GM23338 (cell line): Measurements from ENCODE around the gene TRAF4. TPM values are rescaled to one million over a fixed set of nuclear protein-coding genes. Genes with fewer than 3 reads are reported as not detected.

Experiments
- ATAC-seq: fragments of 200-7000 bp; cut with Tn5 transposase; 3 replicates; pipeline ENCODE4 v1.9.1; 2020
- DNase-seq: peaks from one replicate; pipeline ENCODE4 v3.0.0-alpha.2; 2015; ENCODE audit warnings: low spot score
- H2AFZ ChIP-seq: fragments of 200-600 bp; sonication (generic); 2 replicates; pipeline ENCODE4 v1.8.0; 2016; ENCODE audit warnings: antibody characterized with exemption, mild to moderate bottlenecking, moderate library complexity
- H3F3A ChIP-seq: fragments of 200-600 bp; sonication (generic); replicated peaks from 2 replicates; pipeline ENCODE4 v1.8.0; 2017; ENCODE audit warnings: antibody characterized with exemption, mixed run types, low read depth
- H3K27ac ChIP-seq: fragments of 200-600 bp; sonication (generic); 2 replicates; pipeline ENCODE4 v1.6.1; 2016; ENCODE audit warnings: low read depth
- H3K27me3 ChIP-seq: fragments of 200-600 bp; sonication (generic); 2 replicates; pipeline ENCODE4 v1.8.0; 2016; ENCODE audit warnings: mild to moderate bottlenecking, mixed run types, moderate library complexity; ENCODE audit not compliant: insufficient read depth
- H3K36me3 ChIP-seq: fragments of 200-600 bp; sonication (generic); 2 replicates; pipeline ENCODE4 v1.8.0; 2016; ENCODE audit warnings: mild to moderate bottlenecking; ENCODE audit not compliant: insufficient read depth
- H3K4me1 ChIP-seq: fragments of 200-600 bp; sonication (generic); 2 replicates; pipeline ENCODE4 v1.8.0; 2016; ENCODE audit warnings: mild to moderate bottlenecking, moderate library complexity; ENCODE audit not compliant: insufficient read depth
- H3K4me2 ChIP-seq: fragments of 200-600 bp; sonication (generic); 2 replicates; pipeline ENCODE4 v1.7.1; 2017; ENCODE audit warnings: mixed run types
- H3K4me3 ChIP-seq: fragments of 200-600 bp; sonication (generic); 2 replicates; pipeline ENCODE4 v1.6.1; 2016; ENCODE audit warnings: mixed run types
- H3K79me2 ChIP-seq: fragments of 200-600 bp; sonication (generic); replicated peaks from 2 replicates; pipeline ENCODE4 v1.8.0; 2017; ENCODE audit warnings: mild to moderate bottlenecking; ENCODE audit not compliant: insufficient read depth
- H3K9me2 ChIP-seq: fragments of 200-600 bp; sonication (generic); 2 replicates; pipeline ENCODE4 v1.8.0; 2017; ENCODE audit not compliant: insufficient read depth
- H4K20me1 ChIP-seq: fragments of 200-600 bp; sonication (generic); replicated peaks from 2 replicates; pipeline ENCODE4 v1.8.0; 2017; ENCODE audit warnings: mild to moderate bottlenecking; ENCODE audit not compliant: insufficient read depth
- H3K27ac Mint-ChIP-seq: 2 replicates; pipeline ENCODE4 v1.8.0; 2020; ENCODE audit warnings: inconsistent platforms, mild to moderate bottlenecking, moderate library complexity, mixed read lengths
- H3K27me3 Mint-ChIP-seq: 3 replicates; pipeline ENCODE4 v1.8.0; 2022; ENCODE audit warnings: low read depth, mild to moderate bottlenecking, moderate library complexity, mixed read lengths, inconsistent platforms; ENCODE audit not compliant: insufficient read depth, poor library complexity
- H3K36me3 Mint-ChIP-seq: 3 replicates; pipeline ENCODE4 v1.8.0; 2021; ENCODE audit warnings: low read depth, mild to moderate bottlenecking, inconsistent platforms, moderate library complexity, mixed read lengths
- H3K4me1 Mint-ChIP-seq: 3 replicates; pipeline ENCODE4 v1.8.0; 2020; ENCODE audit warnings: mild to moderate bottlenecking, inconsistent platforms, mixed read lengths
- H3K4me3 Mint-ChIP-seq: 3 replicates; pipeline ENCODE4 v1.8.0; 2021; ENCODE audit warnings: moderate library complexity, mild to moderate bottlenecking, inconsistent platforms, mixed read lengths
- H3K9me3 Mint-ChIP-seq: 3 replicates; pipeline ENCODE4 v1.8.0; 2020; ENCODE audit warnings: moderate library complexity, mild to moderate bottlenecking, inconsistent platforms, mixed read lengths
- CTCF ChIP-seq, 2 experiments: fragments of 200-600 bp in 1 of 2; sonication (generic) in 1 of 2; conservative IDR thresholded peaks; 2 replicates each; pipeline versions ENCODE4 v1.5.1 to v1.6.1; 2016 to 2017; ENCODE audit warnings: antibody characterized with exemption in 2 of 2, low read depth in 2 of 2, mild to moderate bottlenecking in 2 of 2, moderate library complexity in 1 of 2
- EZH2 ChIP-seq: fragments of 200-600 bp; sonication (generic); IDR thresholded peaks from one replicate; pipeline ENCODE4 v1.8.0; 2017; ENCODE audit warnings: antibody characterized with exemption, mild to moderate bottlenecking, low read depth; ENCODE audit not compliant: unreplicated experiment
- EZH2phosphoT487 ChIP-seq: fragments of 200-600 bp; sonication (generic); IDR thresholded peaks from one replicate; pipeline ENCODE4 v1.8.1; 2018; ENCODE audit warnings: antibody characterized with exemption; ENCODE audit not compliant: unreplicated experiment
- JUNB ChIP-seq: IDR thresholded peaks from one replicate; pipeline ENCODE4 v1.6.1; 2016; ENCODE audit warnings: antibody characterized with exemption; ENCODE audit not compliant: unreplicated experiment
- NANOG ChIP-seq: IDR thresholded peaks from 2 replicates; pipeline ENCODE4 v1.6.1; 2016; ENCODE audit warnings: antibody characterized with exemption, borderline replicate concordance
- POLR2AphosphoS5 ChIP-seq: IDR thresholded peaks from 2 replicates; pipeline ENCODE4 v1.6.1; 2016; ENCODE audit warnings: antibody characterized with exemption, low read depth
- STAT1 ChIP-seq: IDR thresholded peaks from one replicate; pipeline ENCODE4 v1.6.1; 2016; ENCODE audit warnings: antibody characterized with exemption; ENCODE audit not compliant: unreplicated experiment
- ZNF114 ChIP-seq: fragments of 250-450 bp; sonication (Bioruptor Pico); IDR thresholded peaks from 2 replicates; pipeline ENCODE4 v1.5.0; 2020; ENCODE audit warnings: mild to moderate bottlenecking, moderate library complexity
- ZNF331 ChIP-seq: fragments of 250-450 bp; sonication (Bioruptor Pico); IDR thresholded peaks from 2 replicates; pipeline ENCODE4 v1.5.0; 2020; ENCODE audit warnings: low read depth, mild to moderate bottlenecking, moderate library complexity
- polyA plus RNA-seq: library from polyadenylated mRNA; unstranded; fragments of >200 nt; fragmentation: Nextera tagmentation; extraction: Ambion mirVana; gene quantifications from 2 replicates; pipeline ENCODE4 v1.2.1, GENCODE V29; 2016
- total RNA-seq: library from RNA; depleted of rRNA; stranded (reverse); fragments of >200 nt; shearing (Covaris generic); gene quantifications from 2 replicates; pipeline ENCODE4 v1.2.3, GENCODE V29; 2014
- TF ChIP-seq, protein P1 (sequence below): IDR thresholded peaks from 2 replicates; pipeline ENCODE4 v1.6.1; 2016; ENCODE audit warnings: antibody characterized with exemption
- TF ChIP-seq, protein P2 (sequence below): IDR thresholded peaks from one replicate; pipeline ENCODE4 v1.6.1; 2018; ENCODE audit warnings: antibody characterized with exemption; ENCODE audit not compliant: unreplicated experiment
- TF ChIP-seq, protein P3 (sequence below): fragments of 250-450 bp; sonication (Bioruptor Pico); IDR thresholded peaks from 2 replicates; pipeline ENCODE4 v1.5.0; 2020; ENCODE audit warnings: mild to moderate bottlenecking, moderate library complexity

TRAF4 gene
- total and polyA plus RNA-seq, 2 experiments from 2014 or later: 63.5 to 152 TPM

GRCh38 chr17:28759256-28759865 lies 15.6 kb downstream of the TRAF4 start:
- Histone ChIP-seq H3K79me2 (peaks cover 19% of the 10 kb centered on the region), H3K4me2 (peak overlapping the region; percentile 50; the same call in 1 of the 2 replicates), H3K27me3 (no peaks in the 10 kb centered on the region), H3K27ac (peak overlapping the region; percentile 98), H3K9me2 (no peaks in the 10 kb centered on the region), H3K4me3 (no peak overlapping the region), H4K20me1 (peaks cover 7% of the 10 kb centered on the region; the same call in 1 of the 2 replicates), H2AFZ (no peak overlapping the region), H3K36me3 (peaks cover 5% of the 10 kb centered on the region; the same call in 1 of the 2 replicates), H3K4me1 (peaks cover 52% of the 10 kb centered on the region), H3F3A (peaks cover 55% of the 10 kb centered on the region)
- TF ChIP-seq POLR2AphosphoS5: no peak
- no peak for TF ChIP-seq JUNB
- no peak for TF ChIP-seq NANOG
- no peak for TF ChIP-seq CTCF (conservative IDR thresholded peaks at IDR 0.05; ENCODE audit: low read depth in 2 of 2)
- no peak for TF ChIP-seq EZH2
- no peak for TF ChIP-seq ZNF114
- no peak for TF ChIP-seq ZNF331 (CRISPR knock-in tag)
- TF ChIP-seq, protein P1, sequence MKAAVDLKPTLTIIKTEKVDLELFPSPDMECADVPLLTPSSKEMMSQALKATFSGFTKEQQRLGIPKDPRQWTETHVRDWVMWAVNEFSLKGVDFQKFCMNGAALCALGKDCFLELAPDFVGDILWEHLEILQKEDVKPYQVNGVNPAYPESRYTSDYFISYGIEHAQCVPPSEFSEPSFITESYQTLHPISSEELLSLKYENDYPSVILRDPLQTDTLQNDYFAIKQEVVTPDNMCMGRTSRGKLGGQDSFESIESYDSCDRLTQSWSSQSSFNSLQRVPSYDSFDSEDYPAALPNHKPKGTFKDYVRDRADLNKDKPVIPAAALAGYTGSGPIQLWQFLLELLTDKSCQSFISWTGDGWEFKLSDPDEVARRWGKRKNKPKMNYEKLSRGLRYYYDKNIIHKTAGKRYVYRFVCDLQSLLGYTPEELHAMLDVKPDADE: no peak
- TF ChIP-seq, protein P2, sequence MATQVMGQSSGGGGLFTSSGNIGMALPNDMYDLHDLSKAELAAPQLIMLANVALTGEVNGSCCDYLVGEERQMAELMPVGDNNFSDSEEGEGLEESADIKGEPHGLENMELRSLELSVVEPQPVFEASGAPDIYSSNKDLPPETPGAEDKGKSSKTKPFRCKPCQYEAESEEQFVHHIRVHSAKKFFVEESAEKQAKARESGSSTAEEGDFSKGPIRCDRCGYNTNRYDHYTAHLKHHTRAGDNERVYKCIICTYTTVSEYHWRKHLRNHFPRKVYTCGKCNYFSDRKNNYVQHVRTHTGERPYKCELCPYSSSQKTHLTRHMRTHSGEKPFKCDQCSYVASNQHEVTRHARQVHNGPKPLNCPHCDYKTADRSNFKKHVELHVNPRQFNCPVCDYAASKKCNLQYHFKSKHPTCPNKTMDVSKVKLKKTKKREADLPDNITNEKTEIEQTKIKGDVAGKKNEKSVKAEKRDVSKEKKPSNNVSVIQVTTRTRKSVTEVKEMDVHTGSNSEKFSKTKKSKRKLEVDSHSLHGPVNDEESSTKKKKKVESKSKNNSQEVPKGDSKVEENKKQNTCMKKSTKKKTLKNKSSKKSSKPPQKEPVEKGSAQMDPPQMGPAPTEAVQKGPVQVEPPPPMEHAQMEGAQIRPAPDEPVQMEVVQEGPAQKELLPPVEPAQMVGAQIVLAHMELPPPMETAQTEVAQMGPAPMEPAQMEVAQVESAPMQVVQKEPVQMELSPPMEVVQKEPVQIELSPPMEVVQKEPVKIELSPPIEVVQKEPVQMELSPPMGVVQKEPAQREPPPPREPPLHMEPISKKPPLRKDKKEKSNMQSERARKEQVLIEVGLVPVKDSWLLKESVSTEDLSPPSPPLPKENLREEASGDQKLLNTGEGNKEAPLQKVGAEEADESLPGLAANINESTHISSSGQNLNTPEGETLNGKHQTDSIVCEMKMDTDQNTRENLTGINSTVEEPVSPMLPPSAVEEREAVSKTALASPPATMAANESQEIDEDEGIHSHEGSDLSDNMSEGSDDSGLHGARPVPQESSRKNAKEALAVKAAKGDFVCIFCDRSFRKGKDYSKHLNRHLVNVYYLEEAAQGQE: no peak
- TF ChIP-seq STAT1: no peak
- no peak for TF ChIP-seq EZH2phosphoT487
- TF ChIP-seq, protein P3, sequence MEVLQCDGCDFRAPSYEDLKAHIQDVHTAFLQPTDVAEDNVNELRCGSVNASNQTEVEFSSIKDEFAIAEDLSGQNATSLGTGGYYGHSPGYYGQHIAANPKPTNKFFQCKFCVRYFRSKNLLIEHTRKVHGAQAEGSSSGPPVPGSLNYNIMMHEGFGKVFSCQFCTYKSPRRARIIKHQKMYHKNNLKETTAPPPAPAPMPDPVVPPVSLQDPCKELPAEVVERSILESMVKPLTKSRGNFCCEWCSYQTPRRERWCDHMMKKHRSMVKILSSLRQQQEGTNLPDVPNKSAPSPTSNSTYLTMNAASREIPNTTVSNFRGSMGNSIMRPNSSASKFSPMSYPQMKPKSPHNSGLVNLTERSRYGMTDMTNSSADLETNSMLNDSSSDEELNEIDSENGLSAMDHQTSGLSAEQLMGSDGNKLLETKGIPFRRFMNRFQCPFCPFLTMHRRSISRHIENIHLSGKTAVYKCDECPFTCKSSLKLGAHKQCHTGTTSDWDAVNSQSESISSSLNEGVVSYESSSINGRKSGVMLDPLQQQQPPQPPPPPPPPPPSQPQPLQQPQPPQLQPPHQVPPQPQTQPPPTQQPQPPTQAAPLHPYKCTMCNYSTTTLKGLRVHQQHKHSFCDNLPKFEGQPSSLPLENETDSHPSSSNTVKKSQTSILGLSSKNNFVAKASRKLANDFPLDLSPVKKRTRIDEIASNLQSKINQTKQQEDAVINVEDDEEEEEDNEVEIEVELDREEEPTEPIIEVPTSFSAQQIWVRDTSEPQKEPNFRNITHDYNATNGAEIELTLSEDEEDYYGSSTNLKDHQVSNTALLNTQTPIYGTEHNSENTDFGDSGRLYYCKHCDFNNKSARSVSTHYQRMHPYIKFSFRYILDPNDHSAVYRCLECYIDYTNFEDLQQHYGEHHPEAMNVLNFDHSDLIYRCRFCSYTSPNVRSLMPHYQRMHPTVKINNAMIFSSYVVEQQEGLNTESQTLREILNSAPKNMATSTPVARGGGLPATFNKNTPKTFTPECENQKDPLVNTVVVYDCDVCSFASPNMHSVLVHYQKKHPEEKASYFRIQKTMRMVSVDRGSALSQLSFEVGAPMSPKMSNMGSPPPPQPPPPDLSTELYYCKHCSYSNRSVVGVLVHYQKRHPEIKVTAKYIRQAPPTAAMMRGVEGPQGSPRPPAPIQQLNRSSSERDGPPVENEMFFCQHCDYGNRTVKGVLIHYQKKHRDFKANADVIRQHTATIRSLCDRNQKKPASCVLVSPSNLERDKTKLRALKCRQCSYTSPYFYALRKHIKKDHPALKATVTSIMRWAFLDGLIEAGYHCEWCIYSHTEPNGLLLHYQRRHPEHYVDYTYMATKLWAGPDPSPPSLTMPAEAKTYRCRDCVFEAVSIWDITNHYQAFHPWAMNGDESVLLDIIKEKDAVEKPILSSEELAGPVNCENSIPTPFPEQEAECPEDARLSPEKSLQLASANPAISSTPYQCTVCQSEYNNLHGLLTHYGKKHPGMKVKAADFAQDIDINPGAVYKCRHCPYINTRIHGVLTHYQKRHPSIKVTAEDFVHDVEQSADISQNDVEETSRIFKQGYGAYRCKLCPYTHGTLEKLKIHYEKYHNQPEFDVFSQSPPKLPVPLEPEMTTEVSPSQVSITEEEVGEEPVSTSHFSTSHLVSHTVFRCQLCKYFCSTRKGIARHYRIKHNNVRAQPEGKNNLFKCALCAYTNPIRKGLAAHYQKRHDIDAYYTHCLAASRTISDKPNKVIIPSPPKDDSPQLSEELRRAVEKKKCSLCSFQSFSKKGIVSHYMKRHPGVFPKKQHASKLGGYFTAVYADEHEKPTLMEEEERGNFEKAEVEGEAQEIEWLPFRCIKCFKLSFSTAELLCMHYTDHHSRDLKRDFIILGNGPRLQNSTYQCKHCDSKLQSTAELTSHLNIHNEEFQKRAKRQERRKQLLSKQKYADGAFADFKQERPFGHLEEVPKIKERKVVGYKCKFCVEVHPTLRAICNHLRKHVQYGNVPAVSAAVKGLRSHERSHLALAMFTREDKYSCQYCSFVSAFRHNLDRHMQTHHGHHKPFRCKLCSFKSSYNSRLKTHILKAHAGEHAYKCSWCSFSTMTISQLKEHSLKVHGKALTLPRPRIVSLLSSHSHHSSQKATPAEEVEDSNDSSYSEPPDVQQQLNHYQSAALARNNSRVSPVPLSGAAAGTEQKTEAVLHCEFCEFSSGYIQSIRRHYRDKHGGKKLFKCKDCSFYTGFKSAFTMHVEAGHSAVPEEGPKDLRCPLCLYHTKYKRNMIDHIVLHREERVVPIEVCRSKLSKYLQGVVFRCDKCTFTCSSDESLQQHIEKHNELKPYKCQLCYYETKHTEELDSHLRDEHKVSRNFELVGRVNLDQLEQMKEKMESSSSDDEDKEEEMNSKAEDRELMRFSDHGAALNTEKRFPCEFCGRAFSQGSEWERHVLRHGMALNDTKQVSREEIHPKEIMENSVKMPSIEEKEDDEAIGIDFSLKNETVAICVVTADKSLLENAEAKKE (CRISPR knock-in tag): no peak
- peaks cover 67% of the 10 kb centered on the region for H3K4me1 Mint-ChIP-seq
- ATAC-seq: no peak
- H3K27ac Mint-ChIP-seq: peak overlapping the region; percentile 91
- peaks cover 32% of the 10 kb centered on the region for H3K27me3 Mint-ChIP-seq
- H3K9me3 Mint-ChIP-seq: no peaks in the 10 kb centered on the region; the same call in 2 of the 3 replicates
- H3K4me3 Mint-ChIP-seq: no peak overlapping the region
- peaks cover 57% of the 10 kb centered on the region for H3K36me3 Mint-ChIP-seq
- no peak for DNase-seq
